Keratinocyte (primary cell): Measurements from ENCODE around the gene SYT2.

Experiments used
- CTCF ChIP-seq, 3 experiments: IDR thresholded peaks in 1 of 3; conservative IDR thresholded peaks in 1 of 3; optimal IDR thresholded peaks in 1 of 3; 2 replicates in 2 of 3; 3 replicates in 1 of 3; pipeline versions ENCODE3 to v1.5.1; 2011; ENCODE audit warnings: low read length in 3 of 3, mild to moderate bottlenecking in 3 of 3, moderate library complexity in 2 of 3, control low read depth in 1 of 3, inconsistent platforms in 1 of 3; ENCODE audit not compliant: insufficient read depth in 2 of 3; ENCODE audit errors: extremely low read depth in 1 of 3
- EZH2 ChIP-seq: IDR thresholded peaks from one replicate; pipeline ENCODE4 v1.6.1; 2012; ENCODE audit warnings: inconsistent platforms, mild to moderate bottlenecking, low read length, moderate library complexity

- no peak for TF ChIP-seq CTCF (optimal IDR thresholded peaks at IDR 0.05 in 1 of 3, IDR thresholded peaks at IDR 0.05 in 1 of 3, conservative IDR thresholded peaks at IDR 0.05 in 1 of 3; ENCODE audit: extremely low read depth in 1 of 3, insufficient read depth in 2 of 3, low read length in 3 of 3)
- no peak for TF ChIP-seq EZH2
Observed at GRCh38 chr1:202577381-202577780, 132.9 kb downstream of the SYT2 start.
